Osteoblast (primary cell): Measurements from ENCODE around the gene FAAP100. TPM values are rescaled to one million over a fixed set of nuclear protein-coding genes. Genes with fewer than 3 reads are reported as not detected.

Source experiments
- DNase-seq: peaks from one replicate; pipeline ENCODE4 v3.0.0; 2011; ENCODE audit warnings: low spot score, mixed read lengths; ENCODE audit not compliant: insufficient read length; ENCODE audit errors: missing footprints
- H2AFZ ChIP-seq: 2 replicates; pipeline ENCODE4 v1.6.0; 2011; ENCODE audit warnings: mild to moderate bottlenecking, low read length
- H3K27ac ChIP-seq: 2 replicates; pipeline ENCODE4 v1.5.1; 2011; ENCODE audit warnings: mild to moderate bottlenecking, low read depth, low read length, moderate library complexity
- H3K27me3 ChIP-seq: 2 replicates; pipeline ENCODE4 v1.6.0; 2012; ENCODE audit warnings: mild to moderate bottlenecking, control low read depth, inconsistent platforms, low read length, moderate library complexity; ENCODE audit not compliant: insufficient read depth
- H3K36me3 ChIP-seq: 2 replicates; pipeline ENCODE4 v1.5.1; 2011; ENCODE audit warnings: mild to moderate bottlenecking, low read length, control low read depth, moderate library complexity; ENCODE audit not compliant: insufficient read depth
- H3K4me1 ChIP-seq: 2 replicates; pipeline ENCODE4 v1.5.1; 2011; ENCODE audit warnings: mild to moderate bottlenecking, low read length, control low read depth, moderate library complexity; ENCODE audit not compliant: insufficient read depth
- H3K4me2 ChIP-seq: 2 replicates; pipeline ENCODE4 v1.6.0; 2011; ENCODE audit warnings: mild to moderate bottlenecking, low read length; ENCODE audit not compliant: insufficient read depth
- H3K4me3 ChIP-seq: fragments of 200-600 bp; sonication (generic); 3 replicates; pipeline ENCODE4 v1.5.1; 2012; ENCODE audit warnings: mild to moderate bottlenecking, low read length, inconsistent platforms; ENCODE audit not compliant: insufficient read depth
- H3K79me2 ChIP-seq: 2 replicates; pipeline ENCODE4 v1.6.0; 2012; ENCODE audit warnings: mild to moderate bottlenecking, low read length, control low read depth, inconsistent platforms; ENCODE audit not compliant: insufficient read depth
- H3K9me3 ChIP-seq: 2 replicates; pipeline ENCODE4 v1.5.1; 2011; ENCODE audit warnings: low read depth, low read length, control low read depth
- H4K20me1 ChIP-seq: 2 replicates; pipeline ENCODE4 v1.6.0; 2012; ENCODE audit warnings: mild to moderate bottlenecking, low read length, control low read depth; ENCODE audit not compliant: insufficient read depth
- CTCF ChIP-seq: IDR thresholded peaks from 2 replicates; pipeline ENCODE4 v1.5.1; 2011; ENCODE audit warnings: mild to moderate bottlenecking, low read depth, low read length, moderate library complexity; ENCODE audit errors: extremely low read depth
- total RNA-seq: library from RNA; depleted of rRNA; stranded (reverse); fragments of >200 nt; gene quantifications from 2 replicates; pipeline ENCODE4 v1.2.3, GENCODE V29; 2012

Gene FAAP100
- total RNA-seq, 1 donor: 44.5 TPM

- Histone ChIP-seq H3K4me3 (no peak overlapping the region), H3K27me3 (no peaks in the 10 kb centered on the region), H3K36me3 (peaks cover 65% of the 10 kb centered on the region), H3K79me2 (peaks cover 20% of the 10 kb centered on the region), H3K9me3 (no peaks in the 10 kb centered on the region), H3K4me2 (no peak overlapping the region), H3K4me1 (peaks cover 72% of the 10 kb centered on the region), H4K20me1 (no peaks in the 10 kb centered on the region), H3K27ac (peak overlapping the region; percentile 46), H2AFZ (no peak overlapping the region)
- DNase-seq: no peak
- no peak for TF ChIP-seq CTCF
Observed at GRCh38 chr17:81564778-81565177, 12.6 kb upstream of the FAAP100 start.

- peaks cover 15% of the 10 kb centered on the region for H3K79me2 ChIP-seq
- H3K9me3 ChIP-seq: no peaks in the 10 kb centered on the region
- no peak overlapping the region for H2AFZ ChIP-seq
- TF ChIP-seq CTCF: no peak
- H3K4me3 ChIP-seq: no peak overlapping the region
- H3K36me3 ChIP-seq: peaks cover 65% of the 10 kb centered on the region
- peaks cover 72% of the 10 kb centered on the region for H3K4me1 ChIP-seq
- DNase-seq: peak; percentile 21
- H3K27ac ChIP-seq: peak overlapping the region; percentile 46
- H3K27me3 ChIP-seq: no peaks in the 10 kb centered on the region
- H3K4me2 ChIP-seq: peak overlapping the region; percentile 11
- H4K20me1 ChIP-seq: no peaks in the 10 kb centered on the region
Observed at GRCh38 chr17:81563861-81564586, 11.9 kb upstream of the FAAP100 start.

- peak; percentile 85 for DNase-seq
- Histone ChIP-seq H2AFZ (no peak overlapping the region), H4K20me1 (peaks cover under 1% of the 10 kb centered on the region), H3K36me3 (peaks cover 75% of the 10 kb centered on the region), H3K27ac (peak overlapping the region; percentile 65), H3K79me2 (peaks cover 13% of the 10 kb centered on the region), H3K9me3 (no peaks in the 10 kb centered on the region), H3K27me3 (no peaks in the 10 kb centered on the region), H3K4me3 (no peak overlapping the region), H3K4me1 (peaks cover 57% of the 10 kb centered on the region), H3K4me2 (no peak overlapping the region)
- TF ChIP-seq CTCF: no peak
Observed at GRCh38 chr17:81561494-81561885, 9.3 kb upstream of the FAAP100 start.

- Histone ChIP-seq H3K27me3 (no peaks in the 10 kb centered on the region), H3K4me3 (no peak overlapping the region), H3K4me2 (no peak overlapping the region), H3K9me3 (no peaks in the 10 kb centered on the region), H2AFZ (no peak overlapping the region), H3K36me3 (peaks cover 61% of the 10 kb centered on the region), H3K79me2 (peaks cover 3% of the 10 kb centered on the region), H3K27ac (no peak overlapping the region), H4K20me1 (peaks cover 4% of the 10 kb centered on the region), H3K4me1 (peaks cover 45% of the 10 kb centered on the region)
- DNase-seq: peak; percentile 88
- TF ChIP-seq CTCF: peak; percentile 40
Observed at GRCh38 chr17:81558941-81559806, 7.0 kb upstream of the FAAP100 start.
